Endothelial cell of umbilical vein (primary cell): Measurements from ENCODE around the gene HAUS7. TPM values are rescaled to one million over a fixed set of nuclear protein-coding genes. Genes with fewer than 3 reads are reported as not detected.

Experiments
- BruUV-seq: library from RNA; stranded (reverse); fragments of 400-500 nt; replicated peaks from 2 replicates; lab custom pipeline; 2021; lab: Mats Ljungman, UMichigan
- CTCF ChIA-PET: fragments of 300-600, 350-600 bp; sonication (Branson Sonifier 250); formaldehyde crosslinking; loops from one replicate; lab custom pipeline; 2021; ENCODE audit warnings: antibody characterized with exemption, inconsistent platforms; lab: Charles Lee
- POLR2A ChIA-PET: fragments of 300-600, 350-600 bp; sonication (Branson Sonifier 250); formaldehyde crosslinking; loops from one replicate; lab custom pipeline; 2021; ENCODE audit warnings: antibody characterized with exemption, inconsistent platforms; lab: Charles Lee
- DNase-seq: peaks from one replicate; pipeline ENCODE4 v3.0.0-alpha.2; 2011; ENCODE audit warnings: low read depth, low spot score
- FAIRE-seq: peaks from 2 replicates; lab custom pipeline; 2011; peaks lifted over from hg19 to GRCh38; lab: Jason Lieb, UNC
- H2AFZ ChIP-seq: 2 replicates; pipeline ENCODE4 v1.6.0; 2012; ENCODE audit warnings: low read depth, low read length, control low read depth, inconsistent platforms
- H3K27ac ChIP-seq: 2 replicates; pipeline ENCODE4 v1.5.1; 2011; ENCODE audit warnings: low read depth, mild to moderate bottlenecking, control low read depth, low read length, moderate library complexity; ENCODE audit not compliant: insufficient read depth
- H3K27me3 ChIP-seq, 2 experiments: 2 replicates each; pipeline versions ENCODE4 v1.6.0 to v1.6.1; 2011; ENCODE audit warnings: low read length in 2 of 2, mixed read lengths in 1 of 2; ENCODE audit not compliant: control insufficient read depth in 2 of 2, insufficient read depth in 2 of 2
- H3K36me3 ChIP-seq, 2 experiments: 2 replicates in 1 of 2; 3 replicates in 1 of 2; pipeline ENCODE4 v1.5.1; 2011; ENCODE audit warnings: low read length in 2 of 2, mild to moderate bottlenecking in 1 of 2, moderate library complexity in 1 of 2; ENCODE audit not compliant: control insufficient read depth in 2 of 2, insufficient read depth in 2 of 2; ENCODE audit errors: extremely low read depth in 1 of 2
- H3K4me1 ChIP-seq: 3 replicates; pipeline ENCODE4 v1.5.1; 2011; ENCODE audit warnings: mild to moderate bottlenecking, low read length; ENCODE audit not compliant: control insufficient read depth, insufficient read depth; ENCODE audit errors: extremely low read depth
- H3K4me2 ChIP-seq: 2 replicates; pipeline ENCODE4 v1.6.1; 2011; ENCODE audit warnings: low read length, control low read depth, mixed read lengths; ENCODE audit not compliant: insufficient read depth
- H3K4me3 ChIP-seq, 3 experiments: fragments of 200-600 bp in 1 of 3; sonication (generic), shearing (Covaris generic) in 1 of 3; replicated peaks in 1 of 3; 2 replicates each; pipeline ENCODE4 v1.5.1; 2011 to 2016; ENCODE audit warnings: control low read depth in 3 of 3, low read length in 3 of 3, mild to moderate bottlenecking in 2 of 3, inconsistent platforms in 1 of 3, low read depth in 1 of 3, moderate library complexity in 1 of 3; ENCODE audit not compliant: insufficient read depth in 1 of 3
- H3K79me2 ChIP-seq: 2 replicates; pipeline ENCODE4 v1.6.0; 2012; ENCODE audit warnings: low read length, inconsistent platforms; ENCODE audit not compliant: control insufficient read depth, insufficient read depth
- H3K9ac ChIP-seq: replicated peaks from 2 replicates; pipeline ENCODE3; 2011; ENCODE audit warnings: low read length, control low read depth; ENCODE audit not compliant: insufficient read depth; ENCODE audit errors: extremely low read depth
- H3K9me1 ChIP-seq: replicated peaks from 3 replicates; pipeline ENCODE4 v1.6.0; 2011; ENCODE audit warnings: mild to moderate bottlenecking, low read length; ENCODE audit not compliant: control insufficient read depth, insufficient read depth; ENCODE audit errors: extremely low read depth
- H3K9me3 ChIP-seq: replicated peaks from 2 replicates; pipeline ENCODE4 v1.5.1; 2012; ENCODE audit warnings: low read length, inconsistent platforms; ENCODE audit not compliant: control insufficient read depth, insufficient read depth
- H4K20me1 ChIP-seq: replicated peaks from 2 replicates; pipeline ENCODE3; 2011; ENCODE audit warnings: mild to moderate bottlenecking, low read length; ENCODE audit not compliant: control insufficient read depth, insufficient read depth; ENCODE audit errors: extremely low read depth
- EZH2 ChIP-seq: IDR thresholded peaks from 2 replicates; pipeline ENCODE4 v1.6.1; 2012; ENCODE audit warnings: borderline replicate concordance, low read depth, mild to moderate bottlenecking, moderate library complexity, low read length, inconsistent platforms; ENCODE audit not compliant: severe bottlenecking
- FOS ChIP-seq: IDR thresholded peaks from 2 replicates; pipeline ENCODE4 v1.6.1; 2011; ENCODE audit warnings: mild to moderate bottlenecking, low read length, moderate library complexity, borderline replicate concordance; ENCODE audit not compliant: insufficient read depth
- GATA2 ChIP-seq: IDR thresholded peaks from 2 replicates; pipeline ENCODE4 v1.7.0; 2011; ENCODE audit warnings: low read depth, mild to moderate bottlenecking, moderate library complexity, mixed read lengths, low read length; ENCODE audit not compliant: insufficient read length, insufficient read depth
- JUN ChIP-seq: IDR thresholded peaks from 2 replicates; pipeline ENCODE4 v1.6.1; 2011; ENCODE audit warnings: borderline replicate concordance, low read depth; ENCODE audit not compliant: insufficient read length, insufficient read depth
- MYC ChIP-seq: IDR thresholded peaks from one replicate; pipeline ENCODE4 v1.6.1; 2011; ENCODE audit warnings: mild to moderate bottlenecking, low read depth, low read length
- POLR2A ChIP-seq: IDR thresholded peaks from 2 replicates; pipeline ENCODE4 v1.6.1; 2012; ENCODE audit warnings: low read depth, mild to moderate bottlenecking, control low read depth, low read length
- POLR2AphosphoS5 ChIP-seq: IDR thresholded peaks from 2 replicates; pipeline ENCODE4 v1.6.1; 2012; ENCODE audit warnings: low read depth, mild to moderate bottlenecking, control low read depth, low read length, moderate library complexity; ENCODE audit not compliant: insufficient read depth
- dilution Hi-C: fragments of 300-500 bp; cut with MboI; formaldehyde crosslinking; loops from one replicate; pipeline ENCODE4 v1.15.0; 2019; ENCODE audit warnings: low sequenced_read_pairs; ENCODE audit not compliant: extremely low pct_ligation_motif_present
- intact Hi-C: fragments of 100-400 bp; cut with micrococcal nuclease; formaldehyde crosslinking; loops from one replicate; pipeline ENCODE4 v1.10.0; 2022
- polyA plus RNA-seq, 4 experiments: library from polyadenylated mRNA; depleted of rRNA in 3 of 4; stranded (reverse) in 3 of 4; unstranded in 1 of 4; fragments of >200 nt; gene quantifications; 2 replicates each; pipeline versions ENCODE4 v1.2.1 to v1.2.3, GENCODE V29; 2011 to 2012; ENCODE audit warnings: missing spikeins in 1 of 4
- total RNA-seq: library from RNA; stranded (reverse); gene quantifications from 2 replicates; pipeline ENCODE4 v1.2.3, GENCODE V29; 2021
- TF ChIP-seq, protein P1 (sequence below): IDR thresholded peaks from 2 replicates; pipeline ENCODE4 v1.6.1; 2011; ENCODE audit not compliant: insufficient read depth, insufficient read length
- TF ChIP-seq, protein P2 (sequence below), 2 donors: IDR thresholded peaks; 1 replicate in 1 of 2; 2 replicates in 1 of 2; pipeline ENCODE4 v1.5.1; 2011; ENCODE audit warnings: low read length in 2 of 2, mild to moderate bottlenecking in 2 of 2, moderate library complexity in 2 of 2, control low read depth in 1 of 2, inconsistent platforms in 1 of 2, low read depth in 1 of 2; ENCODE audit not compliant: insufficient read depth in 1 of 2; ENCODE audit errors: extremely low read depth in 1 of 2

HAUS7 gene
- total and polyA plus RNA-seq, 2 donors (not counting 3 experiments of a cell fraction or from before 2014, with no cell fraction given): 31.0 to 46.4 TPM

DNA sequence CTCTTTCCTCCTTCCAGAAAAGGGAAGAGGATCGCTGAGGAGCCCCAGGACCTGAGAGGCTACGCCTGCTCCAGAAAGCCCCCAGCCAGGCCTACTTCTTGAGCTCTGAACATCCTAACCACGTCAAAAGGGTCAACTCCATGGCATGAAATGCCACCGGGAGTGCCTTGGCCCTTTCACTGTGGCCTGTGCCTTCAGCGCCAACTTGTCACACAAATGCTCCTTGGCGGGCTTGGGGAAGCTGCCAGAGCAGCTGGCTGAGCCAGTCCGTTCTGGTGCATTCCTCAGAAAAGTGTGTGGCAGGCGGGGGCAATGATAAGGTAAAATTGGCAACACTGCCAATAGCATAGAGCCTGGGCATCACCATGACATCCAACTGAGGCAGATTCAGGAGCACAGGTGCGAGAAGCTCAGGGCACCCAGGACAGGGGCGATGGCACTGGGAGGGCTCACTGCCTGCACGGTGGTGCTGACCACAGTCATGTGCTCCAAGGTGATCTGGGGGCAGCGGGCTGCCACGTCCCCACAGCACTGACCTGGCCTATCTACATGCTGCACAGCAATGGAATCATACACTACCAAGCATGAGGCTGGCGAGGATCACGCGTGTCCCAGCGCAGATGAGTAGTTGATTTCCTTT lies 12.4 kb downstream of the HAUS7 start:
- ChIA-PET CTCF (no interaction called here), POLR2A (no interaction called here)
- TF ChIP-seq GATA2 (no peak), JUN (no peak), POLR2A (no peak), MYC (no peak), FOS (no peak), POLR2AphosphoS5 (no peak)
- TF ChIP-seq, protein P1, sequence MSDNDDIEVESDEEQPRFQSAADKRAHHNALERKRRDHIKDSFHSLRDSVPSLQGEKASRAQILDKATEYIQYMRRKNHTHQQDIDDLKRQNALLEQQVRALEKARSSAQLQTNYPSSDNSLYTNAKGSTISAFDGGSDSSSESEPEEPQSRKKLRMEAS: no peak
- Histone ChIP-seq H3K27me3 (no peaks in the 10 kb centered on the region), H3K79me2 (no peaks in the 10 kb centered on the region), H3K4me3 (no peak overlapping the region), H3K36me3 (no peaks in the 10 kb centered on the region), H3K9ac (no peak overlapping the region), H3K9me1 (no peaks in the 10 kb centered on the region), H4K20me1 (no peaks in the 10 kb centered on the region), H2AFZ (no peak overlapping the region), H3K4me1 (peaks cover 5% of the 10 kb centered on the region), H3K27ac (no peak overlapping the region), H3K4me2 (no peak overlapping the region), H3K9me3 (no peaks in the 10 kb centered on the region)
- no TSS peak for BruUV-seq
- intact Hi-C loops (no loop called here), dilution Hi-C loops (no loop called here)
- no peak for DNase-seq
- FAIRE-seq: no peak

- Histone ChIP-seq H3K4me2 (no peak overlapping the region), H3K9me3 (no peaks in the 10 kb centered on the region), H3K27me3 (no peaks in the 10 kb centered on the region), H4K20me1 (no peaks in the 10 kb centered on the region), H3K27ac (no peak overlapping the region), H3K9ac (no peak overlapping the region), H3K36me3 (no peaks in the 10 kb centered on the region), H3K9me1 (no peaks in the 10 kb centered on the region), H3K4me3 (no peak overlapping the region), H2AFZ (no peak overlapping the region), H3K79me2 (no peaks in the 10 kb centered on the region), H3K4me1 (peaks cover 5% of the 10 kb centered on the region)
- DNase-seq: no peak
- TF ChIP-seq JUN (no peak), FOS (no peak), EZH2 (no peak), POLR2AphosphoS5 (no peak), POLR2A (no peak), MYC (no peak), GATA2 (no peak)
- TF ChIP-seq, protein P1: no peak
- TF ChIP-seq, protein P2, sequence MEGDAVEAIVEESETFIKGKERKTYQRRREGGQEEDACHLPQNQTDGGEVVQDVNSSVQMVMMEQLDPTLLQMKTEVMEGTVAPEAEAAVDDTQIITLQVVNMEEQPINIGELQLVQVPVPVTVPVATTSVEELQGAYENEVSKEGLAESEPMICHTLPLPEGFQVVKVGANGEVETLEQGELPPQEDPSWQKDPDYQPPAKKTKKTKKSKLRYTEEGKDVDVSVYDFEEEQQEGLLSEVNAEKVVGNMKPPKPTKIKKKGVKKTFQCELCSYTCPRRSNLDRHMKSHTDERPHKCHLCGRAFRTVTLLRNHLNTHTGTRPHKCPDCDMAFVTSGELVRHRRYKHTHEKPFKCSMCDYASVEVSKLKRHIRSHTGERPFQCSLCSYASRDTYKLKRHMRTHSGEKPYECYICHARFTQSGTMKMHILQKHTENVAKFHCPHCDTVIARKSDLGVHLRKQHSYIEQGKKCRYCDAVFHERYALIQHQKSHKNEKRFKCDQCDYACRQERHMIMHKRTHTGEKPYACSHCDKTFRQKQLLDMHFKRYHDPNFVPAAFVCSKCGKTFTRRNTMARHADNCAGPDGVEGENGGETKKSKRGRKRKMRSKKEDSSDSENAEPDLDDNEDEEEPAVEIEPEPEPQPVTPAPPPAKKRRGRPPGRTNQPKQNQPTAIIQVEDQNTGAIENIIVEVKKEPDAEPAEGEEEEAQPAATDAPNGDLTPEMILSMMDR (IDR thresholded peaks at IDR 0.05; ENCODE audit: extremely low read depth in 1 of 2, insufficient read depth in 1 of 2, low read depth in 1 of 2, low read length in 2 of 2): no peak
- BruUV-seq: no TSS peak
- dilution Hi-C loops (no loop called here), intact Hi-C loops (no loop called here)
- ChIA-PET POLR2A (no interaction called here), CTCF (no interaction called here)
- no peak for FAIRE-seq
Observed at GRCh38 chrX:153457136-153457825, 13.1 kb downstream of the HAUS7 start.
